ENCODE data around the gene FANCF.
"Not testable (repeated sequence)": the region's sequence is repeated elsewhere in the genome, so short reads cannot be mapped to it uniquely, and the experiment has no call there.

Gene FANCF

GRCh38 chr11:22625448-22626287, at the start of gene FANCF:
Gene FANCF (minus strand): TSS chr11:22625823. CDS start chr11:22625810, 13 bp downstream.
- DNase-seq = peak; percentile 95

GRCh38 chr11:22674470-22675439, 49.1 kb upstream of the FANCF start:
- no peak for DNase-seq

GRCh38 chr11:22671751-22672150, 46.1 kb upstream of the FANCF start:
- no peak for DNase-seq

- no peak for DNase-seq
Observed at GRCh38 chr11:22670830-22671229, 45.2 kb upstream of the FANCF start.

GRCh38 chr11:22669368-22669767, 43.7 kb upstream of the FANCF start:
- DNase-seq = no peak

GRCh38 chr11:22668005-22668796, 42.6 kb upstream of the FANCF start:
- DNase-seq = no peak

- peak; percentile 3 for DNase-seq
Observed at GRCh38 chr11:22666688-22667439, 41.2 kb upstream of the FANCF start.

GRCh38 chr11:22666325-22666687, 40.7 kb upstream of the FANCF start, which contains the start of gene GAS2:
Gene GAS2 (plus strand): TSS chr11:22666611. CDS start chr11:22674870, 8,259 bp downstream.
- no peak for DNase-seq

- DNase-seq = no peak
Observed at GRCh38 chr11:22659783-22660182, 34.2 kb upstream of the FANCF start.

- peak; percentile 12 for DNase-seq
Observed at GRCh38 chr11:22657101-22657694, 31.6 kb upstream of the FANCF start.

- DNase-seq = no peak
Observed at GRCh38 chr11:22656130-22656529, 30.5 kb upstream of the FANCF start.

- DNase-seq = not testable (repeated sequence)
Observed at GRCh38 chr11:22652346-22652745, 26.7 kb upstream of the FANCF start.

- DNase-seq = no peak
Observed at GRCh38 chr11:22641559-22641958, 15.9 kb upstream of the FANCF start.

GRCh38 chr11:22640862-22641261, 15.2 kb upstream of the FANCF start:
- DNase-seq = no peak

- no peak for DNase-seq
Observed at GRCh38 chr11:22635689-22636088, 10.1 kb upstream of the FANCF start.

- DNase-seq = no peak
Observed at GRCh38 chr11:22634897-22635629, 9.4 kb upstream of the FANCF start.

GRCh38 chr11:22633354-22633902, 7.8 kb upstream of the FANCF start:
- no peak for DNase-seq

GRCh38 chr11:22627421-22627820, 1.8 kb upstream of the FANCF start:
- DNase-seq = no peak

- DNase-seq = no peak
Observed at GRCh38 chr11:22626573-22627239, 1.1 kb upstream of the FANCF start.
